Measurements from ENCODE around the gene IMMP2L. TPM values are rescaled to one million over a fixed set of nuclear protein-coding genes. Genes with fewer than 3 reads are reported as not detected.

The IMMP2L gene
- total and polyA plus RNA-seq, 2 of the 8 experiments (the other 6 are each of a cell fraction or from before 2014, with no cell fraction given) = 2.3 to 10.1 TPM

DNA sequence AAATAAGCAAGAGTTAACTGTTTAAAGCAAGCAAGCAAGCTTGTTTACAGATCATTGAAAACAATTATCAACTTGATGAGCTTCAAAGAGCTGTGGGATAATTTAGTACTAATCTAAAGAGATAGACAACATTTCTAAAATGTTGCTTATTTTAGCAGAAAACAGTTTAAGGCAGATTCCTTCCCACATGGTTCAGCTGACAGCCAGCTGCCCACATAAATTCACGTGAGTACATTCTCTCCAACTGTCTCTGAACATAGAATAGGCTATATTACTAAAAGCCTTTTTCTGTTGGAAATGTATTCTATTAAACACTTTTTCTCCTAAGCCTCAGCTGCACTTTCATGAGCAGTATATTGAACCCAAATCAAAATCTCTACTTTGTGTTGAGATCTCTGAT lies 297.3 kb downstream of the IMMP2L start:
- H2BK20ac ChIP-seq (ENCODE audit: low read length) = no peak overlapping the region
- H3K27ac ChIP-seq (ENCODE audit: low read depth, low read length) = no peak overlapping the region
- H3K79me2 ChIP-seq (ENCODE audit: control insufficient read depth in 1 of 2, insufficient read depth in 2 of 2, low read length in 2 of 2) = no peaks in the 10 kb centered on the region
- H3K9ac ChIP-seq (replicated peaks in 1 of 4; ENCODE audit: extremely low read depth in 1 of 4, low read depth in 3 of 4, low read length in 3 of 4) = no peak overlapping the region
- no peaks in the 10 kb centered on the region for H3K9me3 ChIP-seq (ENCODE audit: insufficient read depth in 2 of 2, low read depth in 1 of 2, low read length in 1 of 2)
- H2BK120ac ChIP-seq (replicated peaks; ENCODE audit: low read depth, low read length) = no peak overlapping the region
- peaks cover 0 to 5% (median 0%) of the 10 kb centered on the region in 4 experiments; a peak in 2 of 7 replicates for H3K4me1 ChIP-seq (replicated peaks in 1 of 4; ENCODE audit: control insufficient read depth in 3 of 4, insufficient read depth in 4 of 4, low read length in 3 of 4)
- no peaks in the 10 kb centered on the region for H3K79me1 ChIP-seq (ENCODE audit: low read depth, low read length)
- no peak for DNase-seq (ENCODE audit: low read depth in 1 of 2, low spot score in 2 of 2)
- H3K4me2 ChIP-seq (ENCODE audit: insufficient read depth in 1 of 2, low read depth in 2 of 2, low read length in 2 of 2) = no peak overlapping the region
- WGBS, 2 experiments (ENCODE audit: extremely low coverage in 1 of 2, insufficient coverage in 1 of 2, insufficient read length in 1 of 2, insufficient replicate concordance in 2 of 2, low coverage in 1 of 2, low lambda C conversion rate in 2 of 2, missing lambda C conversion rate in 1 of 2) = 86% methylated on average over 1 of the region's 1 CpG; no CpG with 5 or more reads in 1 of the 2 experiments
- H3K23ac ChIP-seq (ENCODE audit: insufficient read length) = no peak overlapping the region
- ChIA-PET POLR2A (ENCODE audit: partially characterized antibody) (no interaction called here), CTCF (ENCODE audit: partially characterized antibody) (interaction anchor here (0.6 kb wide), 1 partner anchor 178 kb away, joined by 3 read pairs; no protein-coding TSS in a partner anchor)
- no peak overlapping the region for H2BK12ac ChIP-seq (ENCODE audit: low read depth, low read length)
- H2AK5ac ChIP-seq (ENCODE audit: low read depth, low read length) = no peak overlapping the region
- H4K20me1 ChIP-seq (replicated peaks in 1 of 2; ENCODE audit: control insufficient read depth in 1 of 2, insufficient read depth in 2 of 2, low read length in 2 of 2) = no peaks in the 10 kb centered on the region
- H3K4ac ChIP-seq (replicated peaks; ENCODE audit: insufficient read length, low read depth, low read length) = no peak overlapping the region
- H3K27me3 ChIP-seq (replicated peaks in 1 of 4; ENCODE audit: control insufficient read depth in 3 of 4, extremely low read depth in 1 of 4, insufficient read depth in 3 of 4, low read length in 3 of 4) = no peaks in the 10 kb centered on the region
- no peak overlapping the region for H3K4me3 ChIP-seq (ENCODE audit: extremely low read depth in 1 of 4, insufficient read depth in 2 of 4, low read depth in 3 of 4, low read length in 4 of 4)
- H4K5ac ChIP-seq (ENCODE audit: insufficient read length, low read depth, low read length) = no peak overlapping the region
- H2BK15ac ChIP-seq (ENCODE audit: low read length) = no peak overlapping the region
- no peak overlapping the region for H4K8ac ChIP-seq (ENCODE audit: extremely low read depth, insufficient read depth, low read length)
- H3K14ac ChIP-seq (ENCODE audit: insufficient read length) = no peak overlapping the region
- no peak overlapping the region for H2BK5ac ChIP-seq (ENCODE audit: low read depth, low read length)
- H2AFZ ChIP-seq (ENCODE audit: low read length) = no peak overlapping the region
- H3K18ac ChIP-seq (ENCODE audit: extremely low read depth, low read length) = no peak overlapping the region
- no peak for FAIRE-seq
- no peaks in the 10 kb centered on the region for H3K23me2 ChIP-seq (ENCODE audit: low read depth, low read length)
- H4K91ac ChIP-seq (replicated peaks; ENCODE audit: insufficient read length, low read length) = no peak overlapping the region
- no peaks in the 10 kb centered on the region for H3K36me3 ChIP-seq (ENCODE audit: control insufficient read depth in 2 of 4, insufficient read depth in 4 of 4, low read length in 3 of 4)
- H3K56ac ChIP-seq (replicated peaks; ENCODE audit: insufficient read length, low read depth, low read length) = no peak overlapping the region
- TF ChIP-seq CREB1 (IDR thresholded peaks at IDR 0.05) = no peak
- TF ChIP-seq NRF1 (IDR thresholded peaks at IDR 0.05; ENCODE audit: low read depth, low read length) = no peak
- no peak for TF ChIP-seq SP1 (IDR thresholded peaks at IDR 0.05; ENCODE audit: low read depth, low read length)
- TF ChIP-seq SIRT6 (IDR thresholded peaks at IDR 0.05; ENCODE audit: low read length) = no peak
- TF ChIP-seq FOSL1 (IDR thresholded peaks at IDR 0.05; ENCODE audit: insufficient read depth, low read depth, low read length) = no peak
- no peak for TF ChIP-seq KDM1A (IDR thresholded peaks at IDR 0.05; ENCODE audit: borderline replicate concordance, low read length)
- TF ChIP-seq RBBP5 (IDR thresholded peaks at IDR 0.05; ENCODE audit: borderline replicate concordance, low read depth, low read length) = no peak
- no peak for TF ChIP-seq CTBP2 (IDR thresholded peaks at IDR 0.05; ENCODE audit: borderline replicate concordance, insufficient read depth, insufficient read length, low read length)
- TF ChIP-seq BACH1 (IDR thresholded peaks at IDR 0.05; ENCODE audit: low read length) = no peak
- no peak for TF ChIP-seq ATF2 (IDR thresholded peaks at IDR 0.05; ENCODE audit: low read length)
- TF ChIP-seq, protein P1, sequence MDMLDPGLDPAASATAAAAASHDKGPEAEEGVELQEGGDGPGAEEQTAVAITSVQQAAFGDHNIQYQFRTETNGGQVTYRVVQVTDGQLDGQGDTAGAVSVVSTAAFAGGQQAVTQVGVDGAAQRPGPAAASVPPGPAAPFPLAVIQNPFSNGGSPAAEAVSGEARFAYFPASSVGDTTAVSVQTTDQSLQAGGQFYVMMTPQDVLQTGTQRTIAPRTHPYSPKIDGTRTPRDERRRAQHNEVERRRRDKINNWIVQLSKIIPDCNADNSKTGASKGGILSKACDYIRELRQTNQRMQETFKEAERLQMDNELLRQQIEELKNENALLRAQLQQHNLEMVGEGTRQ (IDR thresholded peaks at IDR 0.05; ENCODE audit: low read length) = no peak

Data from H1 (cell line).